Measurements from ENCODE around the gene ITGB4.

ITGB4 gene

DNA sequence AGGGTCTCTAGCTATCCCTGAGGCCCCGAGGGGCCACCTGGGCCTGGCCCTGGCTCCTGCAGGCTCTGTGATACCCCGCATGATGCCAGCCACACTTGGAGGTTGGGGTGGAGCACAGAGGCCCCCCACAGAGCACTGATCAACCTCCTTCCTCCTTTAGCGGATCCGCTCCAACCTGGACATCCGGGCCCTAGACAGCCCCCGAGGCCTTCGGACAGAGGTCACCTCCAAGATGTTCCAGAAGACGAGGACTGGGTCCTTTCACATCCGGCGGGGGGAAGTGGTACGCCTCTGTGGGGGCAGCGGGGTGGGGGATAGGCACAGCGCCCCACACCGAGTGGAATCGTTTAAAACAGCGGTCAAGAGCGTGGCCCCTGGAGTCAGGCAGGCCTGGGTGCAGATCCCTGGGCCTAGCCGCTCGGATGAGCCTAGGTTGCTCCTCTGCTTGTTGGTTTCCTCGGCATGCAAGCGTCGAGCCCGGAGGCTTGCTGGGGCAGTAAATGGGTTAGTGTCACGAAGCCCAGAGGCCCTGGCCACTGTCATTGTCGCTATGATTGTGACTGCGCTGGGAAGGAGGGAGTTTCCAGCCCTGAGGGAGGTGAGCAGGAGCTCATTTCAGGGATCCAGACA, 9.9 kb downstream of the ITGB4 start:
- DNase-seq (ENCODE audit: low read depth in 2 of 3, low spot score in 1 of 3), result no peak

- no peak for DNase-seq (ENCODE audit: low read depth in 2 of 3, low spot score in 1 of 3)
Measured at GRCh38 chr17:75731716-75732498, 10.6 kb downstream of the ITGB4 start.

DNA sequence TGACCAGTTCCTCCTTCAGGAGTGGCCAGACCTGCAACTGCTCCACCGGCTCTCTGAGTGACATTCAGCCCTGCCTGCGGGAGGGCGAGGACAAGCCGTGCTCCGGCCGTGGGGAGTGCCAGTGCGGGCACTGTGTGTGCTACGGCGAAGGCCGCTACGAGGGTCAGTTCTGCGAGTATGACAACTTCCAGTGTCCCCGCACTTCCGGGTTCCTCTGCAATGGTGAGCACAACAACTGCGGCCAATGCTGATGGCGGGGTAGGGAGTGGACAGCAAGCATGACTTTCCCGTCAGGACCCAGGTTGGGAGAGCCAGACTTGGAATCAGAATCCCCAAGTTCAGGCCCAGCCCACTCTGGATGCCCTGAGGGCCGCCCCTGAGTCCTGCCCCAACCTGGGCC, 12.2 kb downstream of the ITGB4 start:
- no peak for DNase-seq (ENCODE audit: low read depth in 2 of 3, low spot score in 1 of 3)

DNA sequence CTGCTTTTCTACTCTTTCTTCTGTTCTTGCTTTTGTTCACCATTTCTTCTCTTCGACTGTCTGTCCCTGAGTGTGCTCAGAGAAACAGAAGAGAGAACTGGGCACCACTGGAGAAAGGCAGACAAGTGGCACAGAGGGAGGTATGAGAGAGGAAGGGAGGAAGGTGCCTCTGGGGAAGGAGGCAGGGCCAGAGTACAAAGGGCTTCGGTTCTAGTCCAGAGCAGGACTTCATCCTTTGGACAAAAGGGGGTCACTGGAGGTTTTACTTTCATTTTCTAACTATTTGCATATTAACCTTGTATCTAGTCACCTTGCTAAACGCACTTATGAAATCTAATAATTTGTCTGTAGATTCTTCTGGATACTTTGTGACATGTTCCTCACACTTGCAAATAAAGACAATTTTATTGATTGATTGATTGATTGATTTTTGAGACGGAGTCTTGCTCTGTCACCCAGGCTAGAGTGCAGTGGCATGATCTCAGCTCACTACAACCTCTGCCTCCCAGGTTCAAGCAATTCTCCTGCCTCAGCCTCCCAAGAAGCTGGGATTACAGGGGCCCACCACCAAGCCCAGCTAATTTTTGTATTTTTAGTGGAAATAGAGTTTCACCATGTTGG, 13.5 kb downstream of the ITGB4 start:
- no peak for DNase-seq (ENCODE audit: low read depth in 2 of 3, low spot score in 1 of 3)

GRCh38 chr17:75736173-75736835, 15.0 kb downstream of the ITGB4 start:
- no peak for DNase-seq (ENCODE audit: low read depth in 2 of 3, low spot score in 1 of 3)

GRCh38 chr17:75737133-75737962, 16.1 kb downstream of the ITGB4 start:
- no peak for DNase-seq (ENCODE audit: low read depth in 2 of 3, low spot score in 1 of 3)

GRCh38 chr17:75738218-75738802, 17.1 kb downstream of the ITGB4 start:
- DNase-seq (ENCODE audit: low read depth in 2 of 3, low spot score in 1 of 3), result no peak

DNA sequence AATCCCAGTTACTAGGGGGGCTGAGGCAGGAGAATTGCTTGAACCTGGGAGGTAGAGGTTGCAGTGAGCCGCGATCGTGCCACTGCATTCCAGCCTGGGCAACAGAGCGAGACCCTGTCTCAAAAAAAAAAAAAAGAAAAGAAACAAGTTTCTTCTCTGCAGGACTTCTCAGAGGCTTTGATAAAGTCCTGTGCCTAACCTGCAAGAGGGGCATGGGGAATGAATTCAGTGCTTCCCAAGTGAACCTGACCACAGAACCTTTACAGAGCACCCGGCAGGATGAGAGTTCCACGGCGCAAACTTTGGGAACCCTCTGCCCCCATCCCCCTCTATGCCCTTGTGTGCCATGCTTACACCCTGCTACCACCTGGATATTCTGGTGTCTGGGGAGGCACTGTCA, 17.9 kb downstream of the ITGB4 start:
- DNase-seq (ENCODE audit: low read depth in 2 of 3, low spot score in 1 of 3), result no peak

- DNase-seq (ENCODE audit: low read depth in 2 of 3, low spot score in 1 of 3), result no peak
Measured at GRCh38 chr17:75739801-75740200, 18.5 kb downstream of the ITGB4 start.

DNA sequence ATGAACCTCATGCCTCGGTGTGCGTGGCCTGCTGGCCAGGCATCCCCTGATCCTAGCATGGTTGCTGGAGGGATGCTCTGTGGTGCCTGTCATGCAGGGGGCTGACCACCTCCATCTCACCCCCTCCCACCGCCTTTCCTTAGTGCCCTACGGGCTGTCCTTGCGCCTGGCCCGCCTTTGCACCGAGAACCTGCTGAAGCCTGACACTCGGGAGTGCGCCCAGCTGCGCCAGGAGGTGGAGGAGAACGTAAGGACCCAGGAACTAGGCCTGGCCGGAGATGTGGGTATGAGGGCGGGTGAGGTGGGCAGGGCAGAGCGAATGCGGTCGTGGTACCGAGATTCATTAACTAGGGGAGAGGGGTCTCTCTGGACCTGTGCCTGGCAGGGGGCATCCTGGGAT, 19.0 kb downstream of the ITGB4 start:
- no peak for DNase-seq (ENCODE audit: low read depth in 2 of 3, low spot score in 1 of 3)

DNA sequence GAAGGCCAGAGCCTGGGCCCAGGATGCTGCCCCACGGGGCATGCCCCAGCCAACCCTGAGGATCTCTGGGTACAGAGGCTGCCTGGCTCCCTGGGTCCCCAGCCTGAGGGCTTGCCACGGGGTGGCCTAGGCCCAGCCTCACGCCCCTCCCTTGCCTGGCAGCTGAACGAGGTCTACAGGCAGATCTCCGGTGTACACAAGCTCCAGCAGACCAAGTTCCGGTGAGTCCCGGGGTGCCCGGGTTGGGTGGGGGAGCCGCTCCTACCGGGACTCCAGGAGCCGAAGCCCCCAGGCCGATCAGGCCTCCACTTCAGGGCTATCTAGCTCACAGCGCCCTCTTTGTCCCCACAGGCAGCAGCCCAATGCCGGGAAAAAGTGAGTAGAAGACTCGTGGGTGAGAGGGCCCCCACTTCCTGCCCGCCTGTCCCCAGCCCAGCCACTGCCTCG, 19.4 kb downstream of the ITGB4 start:
- DNase-seq (ENCODE audit: low read depth in 2 of 3, low spot score in 1 of 3), result no peak

DNA sequence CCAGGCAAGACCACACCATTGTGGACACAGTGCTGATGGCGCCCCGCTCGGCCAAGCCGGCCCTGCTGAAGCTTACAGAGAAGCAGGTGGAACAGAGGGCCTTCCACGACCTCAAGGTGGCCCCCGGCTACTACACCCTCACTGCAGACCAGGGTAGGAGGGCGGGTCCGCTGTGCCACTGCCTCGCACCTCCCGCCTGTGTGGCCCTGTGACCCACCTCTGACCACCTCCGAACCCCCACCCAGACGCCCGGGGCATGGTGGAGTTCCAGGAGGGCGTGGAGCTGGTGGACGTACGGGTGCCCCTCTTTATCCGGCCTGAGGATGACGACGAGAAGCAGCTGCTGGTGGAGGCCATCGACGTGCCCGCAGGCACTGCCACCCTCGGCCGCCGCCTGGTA, 21.1 kb downstream of the ITGB4 start:
- DNase-seq (ENCODE audit: low read depth in 2 of 3, low spot score in 1 of 3), result no peak

DNA sequence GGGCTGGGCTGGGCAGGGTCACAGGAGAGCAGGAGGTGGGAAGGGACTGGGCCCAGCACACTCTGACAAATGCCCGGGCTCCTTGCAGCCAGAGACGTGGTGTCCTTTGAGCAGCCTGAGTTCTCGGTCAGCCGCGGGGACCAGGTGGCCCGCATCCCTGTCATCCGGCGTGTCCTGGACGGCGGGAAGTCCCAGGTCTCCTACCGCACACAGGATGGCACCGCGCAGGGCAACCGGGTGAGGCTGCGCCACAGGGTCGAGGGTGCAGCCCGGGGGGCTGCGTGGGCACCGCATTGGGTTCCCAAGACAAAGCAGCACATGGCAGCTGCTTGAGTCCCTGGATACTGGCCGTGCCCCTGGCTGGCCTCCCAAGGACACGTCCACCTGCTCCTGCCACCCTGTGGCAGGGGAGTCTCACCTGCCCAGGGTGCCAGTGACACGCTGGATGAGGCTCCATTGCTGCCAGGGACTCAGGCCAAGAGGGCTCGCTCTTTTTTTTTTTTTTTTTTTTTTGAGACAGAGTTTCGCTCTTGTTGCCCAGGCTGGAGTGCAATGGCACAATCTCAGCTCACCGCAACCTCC, 22.5 kb downstream of the ITGB4 start:
- DNase-seq (ENCODE audit: low read depth in 2 of 3, low spot score in 1 of 3), result no peak

DNA sequence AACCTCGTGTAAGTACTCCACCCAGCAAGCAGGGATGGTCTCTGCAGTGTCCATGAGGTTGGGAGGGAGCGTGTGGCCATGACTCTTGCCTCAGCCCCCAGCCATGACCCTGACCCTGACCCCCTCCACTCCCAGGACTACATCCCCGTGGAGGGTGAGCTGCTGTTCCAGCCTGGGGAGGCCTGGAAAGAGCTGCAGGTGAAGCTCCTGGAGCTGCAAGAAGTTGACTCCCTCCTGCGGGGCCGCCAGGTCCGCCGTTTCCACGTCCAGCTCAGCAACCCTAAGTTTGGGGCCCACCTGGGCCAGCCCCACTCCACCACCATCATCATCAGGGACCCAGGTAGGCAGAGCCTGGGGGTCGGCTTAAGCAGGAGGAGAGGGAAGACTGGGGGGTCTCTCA, 27.4 kb downstream of the ITGB4 start:
- DNase-seq (ENCODE audit: low read depth in 2 of 3, low spot score in 1 of 3), result no peak

DNA sequence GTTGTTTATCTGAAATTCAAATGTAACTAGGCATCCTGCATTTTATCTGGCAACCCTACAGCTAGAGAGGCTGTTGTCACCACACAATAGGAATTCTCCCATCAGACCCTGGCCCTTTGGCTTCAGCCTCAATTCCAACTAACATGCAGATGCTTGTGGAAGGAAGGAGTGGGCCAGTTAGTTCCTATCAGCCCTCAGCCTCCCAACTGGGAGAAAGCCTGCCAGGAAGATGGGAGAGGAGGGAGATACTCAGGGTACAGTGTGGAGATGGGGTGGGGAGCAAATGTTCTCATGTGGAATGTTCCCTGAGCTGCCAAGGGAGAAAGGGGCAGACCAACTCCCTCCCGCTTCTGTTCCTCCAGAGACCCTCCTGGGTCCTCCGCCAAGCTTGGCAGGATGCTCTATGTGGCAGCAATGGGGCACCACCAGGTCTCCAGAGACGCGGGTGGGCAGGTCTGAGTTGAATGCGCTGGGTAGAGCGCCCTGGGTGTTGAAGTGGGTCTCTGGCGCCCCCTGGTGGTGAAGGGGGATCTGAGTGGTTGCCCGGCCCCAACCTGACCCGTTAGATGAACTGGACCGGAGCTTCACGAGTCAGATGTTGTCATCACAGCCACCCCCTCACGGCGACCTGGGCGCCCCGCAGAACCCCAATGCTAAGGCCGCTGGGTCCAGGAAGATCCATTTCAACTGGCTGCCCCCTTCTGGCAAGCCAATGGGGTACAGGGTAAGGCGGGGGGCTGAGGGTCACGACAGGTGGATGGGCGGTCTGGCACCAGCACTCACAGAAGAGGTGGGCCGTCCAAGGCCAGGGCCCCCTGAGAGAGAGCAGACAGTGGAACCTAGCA, 28.5 kb downstream of the ITGB4 start:
- DNase-seq (ENCODE audit: low read depth in 2 of 3, low spot score in 1 of 3), result peak; percentile 79 to 94 (median 84)

DNA sequence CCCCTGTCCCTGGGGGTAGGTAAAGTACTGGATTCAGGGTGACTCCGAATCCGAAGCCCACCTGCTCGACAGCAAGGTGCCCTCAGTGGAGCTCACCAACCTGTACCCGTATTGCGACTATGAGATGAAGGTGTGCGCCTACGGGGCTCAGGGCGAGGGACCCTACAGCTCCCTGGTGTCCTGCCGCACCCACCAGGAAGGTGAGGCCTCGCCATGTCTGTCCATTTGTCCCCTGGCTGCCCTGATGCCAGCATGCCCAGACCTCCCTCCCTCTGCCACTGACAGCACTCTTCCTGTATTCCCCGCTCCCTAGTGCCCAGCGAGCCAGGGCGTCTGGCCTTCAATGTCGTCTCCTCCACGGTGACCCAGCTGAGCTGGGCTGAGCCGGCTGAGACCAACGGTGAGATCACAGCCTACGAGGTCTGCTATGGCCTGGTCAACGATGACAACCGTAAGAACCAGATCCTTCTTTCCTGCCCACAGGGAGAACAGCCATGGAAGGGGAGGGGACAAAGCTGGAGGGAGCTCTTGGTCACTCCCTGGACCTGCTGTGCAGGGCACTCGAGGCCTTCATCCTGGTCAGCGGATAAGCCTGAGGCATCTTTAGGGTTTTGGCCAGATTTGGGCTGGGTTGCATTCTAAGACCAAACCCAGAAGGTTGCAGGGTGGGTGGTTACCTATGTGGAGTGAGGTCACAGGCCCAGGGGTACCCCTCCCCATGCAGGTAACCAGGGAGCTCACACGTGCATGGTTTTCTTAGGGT, 29.6 kb downstream of the ITGB4 start:
- no peak for DNase-seq (ENCODE audit: low read depth in 2 of 3, low spot score in 1 of 3)

- DNase-seq (ENCODE audit: low read depth in 2 of 3, low spot score in 1 of 3), result no peak
Measured at GRCh38 chr17:75751676-75752404, 30.6 kb downstream of the ITGB4 start.

- no peak for DNase-seq (ENCODE audit: low read depth in 2 of 3, low spot score in 1 of 3)
Measured at GRCh38 chr17:75752405-75752709, 31.1 kb downstream of the ITGB4 start.

Measured in stimulated activated CD4-positive, alpha-beta T cell treated with anti-CD3 and anti-CD28 coated beads, Interleukin-12 subunit alpha, Interleukin-12 subunit beta, amount 100 ng/mL, for 48 hours (primary cell).